Nephron progenitor cell (in vitro differentiated cells): Measurements from ENCODE around the gene ZBTB24.
"Not testable (repeated sequence)": the region's sequence is repeated elsewhere in the genome, so short reads cannot be mapped to it uniquely, and the experiment has no call there.

Source experiments
- DNase-seq: peaks from one replicate; pipeline ENCODE4 v3.0.0; 2021
- H3K27ac Mint-ChIP-seq: 2 replicates; pipeline ENCODE4 v1.8.0; 2021; ENCODE audit warnings: mild to moderate bottlenecking, moderate library complexity, mixed read lengths
- H3K27me3 Mint-ChIP-seq: 2 replicates; pipeline ENCODE4 v1.8.0; 2021; ENCODE audit warnings: mild to moderate bottlenecking, low read depth, mixed read lengths; ENCODE audit not compliant: poor library complexity
- H3K36me3 Mint-ChIP-seq: 2 replicates; pipeline ENCODE4 v1.8.0; 2021; ENCODE audit warnings: low read depth, mixed read lengths
- H3K4me1 Mint-ChIP-seq: 2 replicates; pipeline ENCODE4 v1.8.0; 2021; ENCODE audit warnings: mixed read lengths
- H3K4me3 Mint-ChIP-seq: 2 replicates; pipeline ENCODE4 v1.8.0; 2021; ENCODE audit warnings: mild to moderate bottlenecking, moderate library complexity, mixed read lengths
- H3K9me3 Mint-ChIP-seq: 2 replicates; pipeline ENCODE4 v1.8.0; 2021; ENCODE audit warnings: mild to moderate bottlenecking, moderate library complexity, mixed read lengths
- TF ChIP-seq, protein P1 (sequence below): fragments of 200-600 bp; sonication (generic); IDR thresholded peaks from 2 replicates; pipeline ENCODE4 v1.5.0; 2021; ENCODE audit warnings: antibody characterized with exemption

The ZBTB24 gene

GRCh38 chr6:109466212-109466923, 16.7 kb downstream of the ZBTB24 start:
- TF ChIP-seq, protein P1, sequence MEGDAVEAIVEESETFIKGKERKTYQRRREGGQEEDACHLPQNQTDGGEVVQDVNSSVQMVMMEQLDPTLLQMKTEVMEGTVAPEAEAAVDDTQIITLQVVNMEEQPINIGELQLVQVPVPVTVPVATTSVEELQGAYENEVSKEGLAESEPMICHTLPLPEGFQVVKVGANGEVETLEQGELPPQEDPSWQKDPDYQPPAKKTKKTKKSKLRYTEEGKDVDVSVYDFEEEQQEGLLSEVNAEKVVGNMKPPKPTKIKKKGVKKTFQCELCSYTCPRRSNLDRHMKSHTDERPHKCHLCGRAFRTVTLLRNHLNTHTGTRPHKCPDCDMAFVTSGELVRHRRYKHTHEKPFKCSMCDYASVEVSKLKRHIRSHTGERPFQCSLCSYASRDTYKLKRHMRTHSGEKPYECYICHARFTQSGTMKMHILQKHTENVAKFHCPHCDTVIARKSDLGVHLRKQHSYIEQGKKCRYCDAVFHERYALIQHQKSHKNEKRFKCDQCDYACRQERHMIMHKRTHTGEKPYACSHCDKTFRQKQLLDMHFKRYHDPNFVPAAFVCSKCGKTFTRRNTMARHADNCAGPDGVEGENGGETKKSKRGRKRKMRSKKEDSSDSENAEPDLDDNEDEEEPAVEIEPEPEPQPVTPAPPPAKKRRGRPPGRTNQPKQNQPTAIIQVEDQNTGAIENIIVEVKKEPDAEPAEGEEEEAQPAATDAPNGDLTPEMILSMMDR: no peak
- Mint-ChIP-seq H3K4me1 (no peaks in the 10 kb centered on the region), H3K27ac (no peak overlapping the region), H3K36me3 (peaks cover 74% of the 10 kb centered on the region), H3K4me3 (no peak overlapping the region), H3K27me3 (no peaks in the 10 kb centered on the region), H3K9me3 (peaks cover 3% of the 10 kb centered on the region)
- no peak for DNase-seq

DNA sequence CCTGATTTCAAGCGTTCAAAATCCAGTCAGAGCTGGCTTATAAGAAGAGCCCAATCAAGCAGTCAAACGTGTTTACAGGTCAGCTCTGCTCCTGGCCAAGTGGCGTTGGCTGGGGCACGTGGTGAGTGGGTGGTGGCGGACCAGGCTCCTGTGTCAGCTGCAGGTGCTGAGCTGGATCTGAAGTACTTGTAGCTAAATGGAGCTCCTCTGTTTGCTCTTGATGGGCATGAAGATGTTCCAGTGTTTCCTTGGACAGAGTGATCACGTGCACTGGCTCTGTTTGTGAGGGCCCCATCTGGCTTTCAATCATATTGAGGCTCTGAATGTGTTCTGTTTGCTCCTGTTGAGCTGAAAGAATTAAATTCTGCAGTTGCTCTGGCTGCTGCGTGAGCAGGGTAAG, 17.2 kb downstream of the ZBTB24 start:
- Mint-ChIP-seq H3K4me3 (no peak overlapping the region), H3K27ac (no peak overlapping the region), H3K9me3 (peaks cover 3% of the 10 kb centered on the region), H3K36me3 (peaks cover 74% of the 10 kb centered on the region), H3K4me1 (no peaks in the 10 kb centered on the region), H3K27me3 (no peaks in the 10 kb centered on the region)
- TF ChIP-seq, protein P1: no peak
- DNase-seq: no peak

DNA sequence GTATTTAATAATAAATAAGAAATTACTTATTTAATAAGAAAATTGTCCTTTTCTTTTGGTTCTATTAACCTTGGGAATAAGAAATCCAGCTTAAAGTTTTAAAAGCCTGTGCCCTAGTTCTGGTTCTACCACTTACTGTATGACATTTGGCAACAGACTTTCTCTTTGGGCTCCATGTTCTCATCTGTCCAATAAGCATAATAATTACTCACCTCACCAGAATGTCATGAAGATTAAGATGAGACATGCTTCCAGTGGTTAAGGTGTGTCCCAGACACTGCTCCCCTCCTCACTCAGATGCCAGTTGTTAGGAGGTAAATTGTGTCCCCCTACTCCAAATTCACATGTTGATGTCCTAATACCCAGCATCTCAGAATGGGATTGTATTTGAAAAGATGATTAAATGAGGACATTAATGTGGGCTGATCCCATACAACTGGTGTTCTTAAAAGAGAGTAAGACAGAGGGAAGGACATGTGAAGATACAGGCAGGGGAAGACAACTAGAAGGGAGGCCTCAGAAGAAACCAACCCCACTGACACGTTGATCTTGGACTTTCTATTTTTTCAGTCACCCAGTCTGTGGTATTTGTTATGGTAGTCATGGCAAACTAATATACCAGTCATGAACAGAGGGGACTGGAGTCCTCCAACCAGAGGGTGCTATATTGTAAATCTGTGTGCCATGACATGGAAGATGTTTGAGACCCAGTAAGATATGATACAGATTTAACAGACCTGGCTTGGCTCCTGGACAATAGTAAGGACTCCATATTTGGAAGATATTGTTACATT, 21.1 kb downstream of the ZBTB24 start:
- TF ChIP-seq, protein P1: no peak
- Mint-ChIP-seq H3K27me3 (peaks cover 9% of the 10 kb centered on the region), H3K9me3 (peaks cover 3% of the 10 kb centered on the region), H3K4me3 (no peak overlapping the region), H3K27ac (no peak overlapping the region), H3K36me3 (peaks cover 50% of the 10 kb centered on the region), H3K4me1 (peaks cover 6% of the 10 kb centered on the region)
- no peak for DNase-seq

DNA sequence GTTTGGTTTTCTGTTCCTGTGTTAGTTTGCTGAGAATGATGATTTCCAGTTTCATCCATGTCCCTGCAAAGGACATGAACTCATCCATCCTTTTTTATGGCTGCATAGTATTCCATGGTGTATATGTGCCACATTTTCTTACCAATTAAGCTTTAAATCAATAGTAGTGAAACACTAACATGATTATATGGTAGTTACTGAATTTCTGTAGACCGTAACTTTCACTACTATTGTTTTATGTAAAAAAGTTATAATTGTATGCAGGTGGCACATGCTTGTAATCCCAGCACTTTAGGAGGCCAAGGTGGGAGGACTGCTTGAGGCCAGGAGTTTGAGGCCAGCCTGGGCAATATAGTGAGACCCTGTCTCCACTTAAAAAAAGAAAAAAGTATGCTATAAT, 21.8 kb downstream of the ZBTB24 start:
- not testable (repeated sequence) for H3K27me3 Mint-ChIP-seq, H3K27ac Mint-ChIP-seq, H3K4me3 Mint-ChIP-seq, H3K9me3 Mint-ChIP-seq, DNase-seq
- peaks cover 14% of the 10 kb centered on the region for H3K4me1 Mint-ChIP-seq
- H3K36me3 Mint-ChIP-seq: peaks cover 43% of the 10 kb centered on the region

DNA sequence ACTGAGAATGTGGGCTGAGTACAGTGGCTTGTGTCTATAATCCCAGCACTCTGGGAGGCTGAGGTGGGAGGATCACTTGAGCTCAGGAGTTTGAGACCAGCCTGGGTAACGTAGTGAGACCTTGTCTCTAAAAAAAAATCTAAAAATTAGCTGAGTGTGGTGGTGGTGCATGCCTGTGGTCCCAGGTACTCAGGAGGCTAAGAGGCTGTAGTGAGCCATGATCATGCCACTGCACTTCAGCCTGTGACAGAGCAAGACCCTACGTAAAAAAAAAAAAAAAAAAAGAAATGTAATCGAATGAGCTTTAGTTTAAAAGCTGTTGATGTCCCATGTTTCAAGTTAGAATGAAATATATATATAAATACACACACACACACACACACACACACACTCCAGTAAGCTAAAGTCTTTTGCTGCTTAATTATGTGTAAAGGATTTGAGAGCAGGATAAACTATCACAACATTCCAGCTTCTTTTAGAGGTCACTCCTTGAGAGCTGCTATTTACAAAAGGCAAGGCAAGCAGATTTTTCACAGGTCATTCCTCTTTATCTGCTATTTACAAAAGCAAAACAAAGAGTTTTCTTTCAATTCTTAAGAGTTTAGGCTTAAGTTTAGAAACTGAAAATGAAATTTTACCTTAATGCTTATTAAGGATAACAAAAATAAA, 22.7 kb downstream of the ZBTB24 start:
- peaks cover 9% of the 10 kb centered on the region for H3K27me3 Mint-ChIP-seq
- no peak overlapping the region for H3K4me3 Mint-ChIP-seq
- H3K9me3 Mint-ChIP-seq: peaks cover 3% of the 10 kb centered on the region
- peaks cover 34% of the 10 kb centered on the region for H3K36me3 Mint-ChIP-seq
- peaks cover 15% of the 10 kb centered on the region for H3K4me1 Mint-ChIP-seq
- TF ChIP-seq, protein P1: no peak
- no peak for DNase-seq
- no peak overlapping the region for H3K27ac Mint-ChIP-seq

DNA sequence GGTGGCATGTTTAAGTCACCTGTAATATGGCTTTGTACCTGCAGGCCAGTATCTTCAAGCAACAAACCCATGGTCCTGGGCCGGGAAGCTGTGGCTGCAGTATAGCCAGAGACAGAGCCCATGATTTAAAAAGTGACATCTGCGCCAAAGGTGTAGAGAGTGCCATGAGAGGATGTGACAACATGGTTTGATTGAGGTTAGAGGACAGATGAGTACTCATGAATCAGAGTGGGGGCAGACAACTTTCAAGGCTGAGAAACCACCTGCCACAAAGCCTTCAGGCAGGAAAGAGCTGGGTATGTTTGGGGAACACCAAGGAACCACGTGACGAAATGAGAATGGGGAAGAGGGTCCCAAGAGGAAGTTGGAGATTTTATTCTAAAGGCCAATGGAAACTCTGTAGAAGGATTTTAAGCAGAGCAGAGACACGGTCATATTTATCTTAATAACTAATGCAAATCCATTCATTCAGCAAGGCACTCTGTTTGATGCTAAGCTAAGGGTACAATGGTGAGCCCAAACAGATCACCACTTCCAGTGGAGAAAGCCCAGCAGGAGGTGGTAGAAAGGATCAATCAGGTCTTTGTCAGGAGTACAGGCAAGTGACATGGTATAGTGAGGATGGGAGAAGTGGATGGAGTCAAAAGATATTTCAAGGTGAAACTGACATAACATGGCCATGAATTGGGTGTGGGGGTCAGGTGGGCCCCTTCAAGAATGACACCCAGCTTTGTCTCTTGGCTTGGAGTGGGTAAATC, 24.1 kb downstream of the ZBTB24 start:
- H3K9me3 Mint-ChIP-seq: peaks cover 3% of the 10 kb centered on the region
- no peak overlapping the region for H3K27ac Mint-ChIP-seq
- H3K4me3 Mint-ChIP-seq: no peak overlapping the region
- H3K27me3 Mint-ChIP-seq: peaks cover 9% of the 10 kb centered on the region
- peaks cover 21% of the 10 kb centered on the region for H3K36me3 Mint-ChIP-seq
- TF ChIP-seq, protein P1: no peak
- no peak for DNase-seq
- H3K4me1 Mint-ChIP-seq: peaks cover 23% of the 10 kb centered on the region
